Measurements from ENCODE around the gene RRAGC. TPM values are rescaled to one million over a fixed set of nuclear protein-coding genes. Genes with fewer than 3 reads are reported as not detected.

Gene RRAGC
- total and polyA plus RNA-seq, 2 of the 13 experiments (the other 11 are each of a cell fraction or from before 2014, with no cell fraction given), result 7.6 to 8.0 TPM

GRCh38 chr1:38872401-38873026 is 12.9 kb upstream of the RRAGC start (continued):
- TF ChIP-seq ZNF142 (CRISPR knock-in tag; IDR thresholded peaks at IDR 0.05), result peak; percentile 38; the same call in 1 of the 2 replicates

GRCh38 chr1:38870996-38871395 is 11.4 kb upstream of the RRAGC start:
- Histone ChIP-seq H4K20me1 (ENCODE audit: insufficient read depth, low read length) (no peaks in the 10 kb centered on the region), H3K9ac (ENCODE audit: insufficient read depth, low read depth, low read length) (no peak overlapping the region), H3K27ac (ENCODE audit: extremely low read length, insufficient read depth, low read length) (no peak overlapping the region), H2AFZ (ENCODE audit: low read length) (no peak overlapping the region), H3K4me1 (ENCODE audit: insufficient read depth, low read length) (peaks cover 36% of the 10 kb centered on the region), H3K79me2 (ENCODE audit: insufficient read depth, low read length) (peaks cover 30% of the 10 kb centered on the region), H3K9me3 (ENCODE audit: low read length) (no peaks in the 10 kb centered on the region), H3K27me3 (ENCODE audit: control insufficient read depth in 1 of 2, insufficient read depth in 2 of 2, low read length in 2 of 2) (no peaks in the 10 kb centered on the region), H3K36me3 (replicated peaks in 1 of 2; ENCODE audit: control insufficient read depth in 1 of 2, insufficient read depth in 2 of 2, low read length in 2 of 2) (no peaks in the 10 kb centered on the region), H3K4me2 (ENCODE audit: low read depth, low read length) (no peak overlapping the region), H3K4me3 (replicated peaks in 1 of 3; ENCODE audit: insufficient read depth in 1 of 3, low read depth in 2 of 3, low read length in 3 of 3) (no peak overlapping the region)
- ATAC-seq (no peak), DNase-seq (ENCODE audit: low spot score) (no peak), FAIRE-seq (no peak)
- ChIA-PET POLR2A (interaction anchor here (0.6 to 1.1 kb wide), 2 partner anchors 11 to 17 kb away, joined by 3 to 4 read pairs; no protein-coding TSS in a partner anchor), CTCF (ENCODE audit: low intra/inter-chr PET ratio, low total read pairs) (no interaction called here)
- 98% methylated on average over 8 of the region's 8 CpGs for WGBS (ENCODE audit: low lambda C conversion rate)
- no TSS peak for BruUV-seq (replicated peaks)
- intact Hi-C loops (cut with micrococcal nuclease; ENCODE audit: unreplicated experiment) (loop anchor here (5.0 kb wide), 2 partner anchors 121 to 156 kb away; partner anchors contain the start of genes AKIRIN1 and NDUFS5), in situ Hi-C loops (cut with HindIII; ENCODE audit: extremely low pct_ligation_motif_present, low pct_unique_long_range_greater_than_20kb) (no loop called here)
- no peak for TF ChIP-seq ZNF788 (CRISPR knock-in tag; IDR thresholded peaks at IDR 0.05; ENCODE audit: borderline replicate concordance)
- TF ChIP-seq ZNF34 (CRISPR knock-in tag; IDR thresholded peaks at IDR 0.05; ENCODE audit: borderline replicate concordance), result no peak
- no peak for TF ChIP-seq ZNF776 (CRISPR knock-in tag; IDR thresholded peaks at IDR 0.05)
- no peak for TF ChIP-seq SRSF9 (IDR thresholded peaks at IDR 0.05; ENCODE audit: borderline replicate concordance, insufficient read depth, low read depth, low read length, poor library complexity, severe bottlenecking)
- TF ChIP-seq ZNF343 (CRISPR knock-in tag; IDR thresholded peaks at IDR 0.05), result no peak
- TF ChIP-seq ZNF674 (CRISPR knock-in tag; IDR thresholded peaks at IDR 0.05; ENCODE audit: low read depth), result no peak
- no peak for TF ChIP-seq ZNF660 (CRISPR knock-in tag; IDR thresholded peaks at IDR 0.05; ENCODE audit: borderline replicate concordance, low read depth)
- no peak for TF ChIP-seq TSC22D2 (CRISPR knock-in tag; IDR thresholded peaks at IDR 0.05; ENCODE audit: borderline replicate concordance)
- TF ChIP-seq ZNF30 (CRISPR knock-in tag; IDR thresholded peaks at IDR 0.05), result no peak
- TF ChIP-seq KDM2A (CRISPR knock-in tag; IDR thresholded peaks at IDR 0.05; ENCODE audit: borderline replicate concordance, low read depth), result no peak
- no peak for TF ChIP-seq ARID5B (CRISPR knock-in tag; IDR thresholded peaks at IDR 0.05)
- TF ChIP-seq ZBTB7B (CRISPR knock-in tag; IDR thresholded peaks at IDR 0.05), result no peak
